GM15510 (cell line): ENCODE measurements around the gene ANGPTL5.

Experiments
- POLR2A ChIP-seq: IDR thresholded peaks from 3 replicates; pipeline ENCODE4 v1.6.1; 2011; ENCODE audit warnings: borderline replicate concordance; ENCODE audit not compliant: insufficient read length; ENCODE audit errors: extremely low read depth

Gene ANGPTL5

DNA sequence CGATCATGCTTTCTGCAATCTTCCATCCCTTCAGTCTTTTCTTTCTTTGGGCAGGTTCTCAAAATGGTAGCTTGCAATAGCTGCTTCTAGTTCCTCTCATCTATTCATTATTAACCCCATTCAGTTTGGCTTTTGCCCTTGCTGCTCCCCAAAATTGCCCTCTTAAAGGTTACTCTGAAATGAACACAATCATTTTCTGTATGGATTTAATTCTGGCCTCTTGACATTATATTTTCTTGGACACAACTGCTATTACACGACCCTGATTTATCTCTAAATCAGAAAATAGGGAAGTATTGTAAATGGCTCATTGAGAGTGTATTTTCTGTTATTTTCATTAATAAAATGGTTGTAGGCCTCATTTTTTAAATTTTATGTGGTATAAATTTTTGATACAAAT is at the start of gene ANGPTL5:
ANGPTL5 (minus strand) TSS at position 101 of the 400 bp plus-strand sequence. CDS start 8,613 bp downstream, outside the sequence.
- no peak for TF ChIP-seq POLR2A

DNA sequence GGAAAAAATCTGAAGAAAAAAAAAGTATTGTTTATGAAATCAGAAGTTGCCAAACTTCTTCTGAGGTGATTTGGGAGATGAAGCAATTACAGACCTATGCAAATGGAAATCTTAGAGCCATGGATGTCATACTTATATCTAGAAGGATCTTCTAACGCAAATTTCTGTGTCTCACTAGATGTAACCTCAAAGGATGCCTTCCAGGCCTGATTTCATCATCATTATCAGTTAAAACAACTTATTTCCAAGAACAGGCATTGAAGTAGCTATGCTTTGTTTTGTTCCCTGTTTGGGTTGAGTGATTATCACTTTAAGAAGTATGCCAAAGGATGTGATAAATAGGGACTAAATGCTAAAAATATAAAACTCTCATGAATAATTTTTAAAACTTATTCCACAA is 43.9 kb upstream of the ANGPTL5 start:
- TF ChIP-seq POLR2A: no peak

DNA sequence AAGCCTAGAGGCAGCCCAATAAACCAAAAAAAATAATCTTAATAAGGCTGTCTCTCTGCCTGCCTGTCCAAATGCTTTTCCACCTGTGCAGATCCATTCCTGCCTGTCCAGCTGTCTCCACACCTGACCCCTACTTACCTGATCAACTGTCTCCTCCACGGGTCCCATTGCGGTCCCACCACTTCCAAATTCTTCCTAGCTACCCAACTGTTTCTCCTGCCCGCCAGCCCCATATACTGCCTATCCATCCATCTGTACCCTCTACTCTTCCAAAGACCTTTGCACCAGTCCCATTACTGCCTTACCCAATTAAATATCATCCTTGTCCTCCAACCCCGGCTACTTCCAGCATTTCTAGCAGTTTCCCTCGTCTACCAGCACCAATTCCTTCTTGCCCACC is 39.4 kb upstream of the ANGPTL5 start:
- no peak for TF ChIP-seq POLR2A

- TF ChIP-seq POLR2A: no peak
These were observed 39.0 kb upstream of the ANGPTL5 start for GRCh38 chr11:101955278-101955677.

- no peak for TF ChIP-seq POLR2A
These were observed 33.4 kb upstream of the ANGPTL5 start for GRCh38 chr11:101949680-101950220.

GRCh38 chr11:101945448-101945847 is 29.1 kb upstream of the ANGPTL5 start:
- TF ChIP-seq POLR2A: no peak

GRCh38 chr11:101944923-101945322 is 28.6 kb upstream of the ANGPTL5 start:
- TF ChIP-seq POLR2A: no peak

GRCh38 chr11:101940901-101941520 is 24.7 kb upstream of the ANGPTL5 start:
- TF ChIP-seq POLR2A: no peak

DNA sequence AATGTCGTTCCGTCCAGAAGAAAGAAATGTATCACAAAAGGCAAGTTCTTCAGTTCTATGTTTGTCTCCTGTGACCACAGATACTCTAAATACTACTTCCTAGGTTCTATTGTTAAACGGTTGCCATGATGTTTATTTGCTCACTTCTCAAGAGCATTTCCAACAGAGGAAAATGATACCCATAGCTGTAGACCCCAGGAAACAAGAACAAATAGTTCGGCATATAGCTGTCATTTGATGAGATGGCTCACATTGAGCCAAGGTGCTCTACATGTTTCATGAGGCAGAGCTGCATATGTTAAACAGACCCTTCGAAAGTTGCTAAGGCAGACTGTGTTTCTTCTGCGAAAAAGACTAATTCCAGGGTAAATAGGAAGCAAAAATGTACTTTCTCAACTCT is 15.4 kb upstream of the ANGPTL5 start:
- TF ChIP-seq POLR2A: no peak

- TF ChIP-seq POLR2A: no peak
These were observed 13.1 kb upstream of the ANGPTL5 start for GRCh38 chr11:101929294-101929915.

DNA sequence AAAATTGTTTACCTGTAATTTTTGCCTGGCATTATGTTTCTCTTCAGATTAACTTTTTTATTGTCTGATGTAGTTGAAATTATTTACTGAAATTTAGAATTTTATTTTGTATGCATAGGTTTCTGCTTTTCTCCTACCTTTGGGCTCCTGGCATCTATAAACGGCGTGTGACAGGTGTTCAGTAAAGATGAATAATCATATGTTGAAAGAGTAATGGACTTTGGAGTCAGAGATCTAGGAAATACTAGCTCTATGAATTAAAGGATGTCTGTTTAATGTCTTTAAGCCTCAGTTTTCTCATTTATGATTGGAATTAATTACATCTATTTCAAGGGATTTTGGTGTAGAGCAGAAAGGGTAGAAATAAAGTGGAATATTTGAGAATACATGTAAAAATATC is 7.2 kb upstream of the ANGPTL5 start:
- no peak for TF ChIP-seq POLR2A

GRCh38 chr11:101920992-101921391 is 4.7 kb upstream of the ANGPTL5 start:
- no peak for TF ChIP-seq POLR2A

DNA sequence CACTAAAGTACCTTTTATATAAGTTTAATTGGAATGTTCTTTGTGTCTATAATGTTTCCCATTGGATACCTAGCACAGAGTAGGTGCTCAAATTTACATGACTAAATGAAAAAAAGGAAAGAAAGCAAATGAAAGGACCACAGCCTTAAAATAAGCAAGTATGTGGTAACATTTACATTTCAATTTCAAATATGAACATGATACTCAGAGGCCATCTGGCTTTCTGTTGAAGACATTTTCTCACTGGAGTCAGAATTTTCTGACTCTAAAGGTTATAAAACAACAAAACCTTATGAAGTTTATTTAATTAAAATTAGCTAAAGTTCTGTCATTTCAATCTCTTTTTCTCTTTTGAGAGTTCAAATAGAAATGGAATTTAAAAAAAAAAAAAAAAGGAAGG is 904 bp upstream of the ANGPTL5 start:
- no peak for TF ChIP-seq POLR2A

- no peak for TF ChIP-seq POLR2A
These were observed 481 bp downstream of the ANGPTL5 start for GRCh38 chr11:101915791-101916291.

- no peak for TF ChIP-seq POLR2A
These were observed 1.4 kb downstream of the ANGPTL5 start, which contains the start of gene CEP126 for GRCh38 chr11:101914738-101915426. Gene CEP126, plus strand, starts transcription at chr11:101915010. Its CDS starts 275 bp downstream, at chr11:101915285.
